Mammary epithelial cell (primary cell): Measurements from ENCODE around the gene AK8.

ENCODE experiments used
- EZH2 ChIP-seq: IDR thresholded peaks from 2 replicates; pipeline ENCODE4 v1.6.1; 2012; ENCODE audit warnings: low read length, inconsistent platforms, borderline replicate concordance
- TF ChIP-seq, protein P1 (sequence below), 2 donors: IDR thresholded peaks in 1 of 2; conservative IDR thresholded peaks in 1 of 2; 2 replicates each; pipeline ENCODE4 v1.5.1; 2011 to 2012; ENCODE audit warnings: inconsistent platforms in 2 of 2, low read length in 2 of 2, mild to moderate bottlenecking in 2 of 2, control low read depth in 1 of 2, low read depth in 1 of 2; ENCODE audit not compliant: insufficient read depth in 1 of 2; ENCODE audit errors: extremely low read depth in 1 of 2

DNA sequence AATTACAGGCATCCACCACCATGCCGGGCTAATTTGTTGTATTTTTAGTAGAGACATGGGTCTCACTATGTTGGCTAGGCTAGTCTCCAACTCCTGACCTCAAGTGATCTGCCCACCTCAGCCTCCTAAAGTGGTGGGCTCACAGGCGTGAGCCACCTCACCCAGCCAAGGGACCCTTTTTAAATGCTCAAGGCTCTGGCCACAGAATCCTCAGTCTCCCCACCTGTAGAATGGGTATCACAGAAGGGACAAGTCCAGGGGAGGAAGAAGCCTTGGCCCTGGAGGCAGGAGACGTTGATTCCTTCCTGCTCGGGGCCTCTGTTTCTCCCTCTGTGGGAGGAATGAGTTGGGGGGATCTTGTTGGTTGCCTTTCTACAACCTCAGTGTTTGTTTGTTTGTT is 162.1 kb downstream of the AK8 start:
- TF ChIP-seq, protein P1, sequence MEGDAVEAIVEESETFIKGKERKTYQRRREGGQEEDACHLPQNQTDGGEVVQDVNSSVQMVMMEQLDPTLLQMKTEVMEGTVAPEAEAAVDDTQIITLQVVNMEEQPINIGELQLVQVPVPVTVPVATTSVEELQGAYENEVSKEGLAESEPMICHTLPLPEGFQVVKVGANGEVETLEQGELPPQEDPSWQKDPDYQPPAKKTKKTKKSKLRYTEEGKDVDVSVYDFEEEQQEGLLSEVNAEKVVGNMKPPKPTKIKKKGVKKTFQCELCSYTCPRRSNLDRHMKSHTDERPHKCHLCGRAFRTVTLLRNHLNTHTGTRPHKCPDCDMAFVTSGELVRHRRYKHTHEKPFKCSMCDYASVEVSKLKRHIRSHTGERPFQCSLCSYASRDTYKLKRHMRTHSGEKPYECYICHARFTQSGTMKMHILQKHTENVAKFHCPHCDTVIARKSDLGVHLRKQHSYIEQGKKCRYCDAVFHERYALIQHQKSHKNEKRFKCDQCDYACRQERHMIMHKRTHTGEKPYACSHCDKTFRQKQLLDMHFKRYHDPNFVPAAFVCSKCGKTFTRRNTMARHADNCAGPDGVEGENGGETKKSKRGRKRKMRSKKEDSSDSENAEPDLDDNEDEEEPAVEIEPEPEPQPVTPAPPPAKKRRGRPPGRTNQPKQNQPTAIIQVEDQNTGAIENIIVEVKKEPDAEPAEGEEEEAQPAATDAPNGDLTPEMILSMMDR (conservative IDR thresholded peaks at IDR 0.05 in 1 of 2, IDR thresholded peaks at IDR 0.05 in 1 of 2; ENCODE audit: extremely low read depth in 1 of 2, insufficient read depth in 1 of 2, low read depth in 1 of 2, low read length in 2 of 2): no peak
- TF ChIP-seq EZH2: no peak
